Effector memory CD8-positive, alpha-beta T cell (primary cell): ENCODE measurements around the gene ZFP1.
A peak's percentile ranks its signal among the peaks of the same experiment; 100 is the strongest.
"Not testable (repeated sequence)": the region's sequence is repeated elsewhere in the genome, so short reads cannot be mapped to it uniquely, and the experiment has no call there.

Experiments
- ATAC-seq: fragments of 150-1000 bp; cut with Tn5 transposase; replicated peaks from 2 replicates; pipeline ENCODE4 v1.10.0; 2021; ENCODE audit warnings: mild to moderate bottlenecking, moderate library complexity
- DNase-seq, 3 experiments: peaks; one replicate each; pipeline ENCODE4 v3.0.0; 2021
- H3K27ac Mint-ChIP-seq, 2 donors: one replicate each; pipeline ENCODE4 v1.8.0; 2022; ENCODE audit warnings: mild to moderate bottlenecking in 2 of 2, mixed read lengths in 2 of 2, moderate library complexity in 2 of 2
- H3K27me3 Mint-ChIP-seq, 2 donors: one replicate each; pipeline ENCODE4 v1.8.0; 2022; ENCODE audit warnings: mixed read lengths in 2 of 2
- H3K36me3 Mint-ChIP-seq: one replicate; pipeline ENCODE4 v1.8.0; 2022; ENCODE audit warnings: mild to moderate bottlenecking, moderate library complexity, mixed read lengths; ENCODE audit not compliant: insufficient read depth
- H3K4me1 Mint-ChIP-seq, 2 donors: one replicate each; pipeline ENCODE4 v1.8.0; 2022; ENCODE audit warnings: low read depth in 2 of 2, mixed read lengths in 2 of 2
- H3K4me3 Mint-ChIP-seq, 2 donors: one replicate each; pipeline ENCODE4 v1.8.0; 2022; ENCODE audit warnings: mild to moderate bottlenecking in 2 of 2, mixed read lengths in 2 of 2, moderate library complexity in 2 of 2
- H3K9me3 Mint-ChIP-seq, 2 donors: one replicate each; pipeline ENCODE4 v1.8.0; 2022; ENCODE audit warnings: mixed read lengths in 2 of 2

Gene ZFP1

GRCh38 chr16:75205961-75206748 lies 57.8 kb downstream of the ZFP1 start:
- H3K9me3 Mint-ChIP-seq, ATAC-seq: not testable (repeated sequence)

GRCh38 chr16:75206749-75207451 lies 58.6 kb downstream of the ZFP1 start, which contains the start of gene CTRB2:
CTRB2 (minus strand) TSS chr16:75207161; CDS start chr16:75207141, 20 bp downstream.
- peaks cover 0 to 15% of the 10 kb centered on the region in 2 donors for H3K27me3 Mint-ChIP-seq
- no peaks in the 10 kb centered on the region for H3K9me3 Mint-ChIP-seq
- DNase-seq (no peak), ATAC-seq (no peak)
- no peaks in the 10 kb centered on the region for H3K4me1 Mint-ChIP-seq
- H3K36me3 Mint-ChIP-seq, result no peaks in the 10 kb centered on the region
- H3K4me3 Mint-ChIP-seq, result no peak within 1 kb of the TSS
- no peak within 1 kb of the TSS for H3K27ac Mint-ChIP-seq

More at GRCh38 chr16:75205961-75206748, 57.8 kb downstream of the ZFP1 start:
- not testable (repeated sequence) for H3K27ac Mint-ChIP-seq, H3K36me3 Mint-ChIP-seq, H3K4me1 Mint-ChIP-seq, H3K4me3 Mint-ChIP-seq, DNase-seq
- H3K27me3 Mint-ChIP-seq, result peaks cover 0 to 18% of the 10 kb centered on the region in 2 donors

- no peaks in the 10 kb centered on the region for H3K9me3 Mint-ChIP-seq
- no peak for ATAC-seq
- H3K27me3 Mint-ChIP-seq, result peaks cover 0 to 24% of the 10 kb centered on the region in 2 donors
These were observed 59.5 kb downstream of the ZFP1 start for GRCh38 chr16:75207831-75208230.

DNA sequence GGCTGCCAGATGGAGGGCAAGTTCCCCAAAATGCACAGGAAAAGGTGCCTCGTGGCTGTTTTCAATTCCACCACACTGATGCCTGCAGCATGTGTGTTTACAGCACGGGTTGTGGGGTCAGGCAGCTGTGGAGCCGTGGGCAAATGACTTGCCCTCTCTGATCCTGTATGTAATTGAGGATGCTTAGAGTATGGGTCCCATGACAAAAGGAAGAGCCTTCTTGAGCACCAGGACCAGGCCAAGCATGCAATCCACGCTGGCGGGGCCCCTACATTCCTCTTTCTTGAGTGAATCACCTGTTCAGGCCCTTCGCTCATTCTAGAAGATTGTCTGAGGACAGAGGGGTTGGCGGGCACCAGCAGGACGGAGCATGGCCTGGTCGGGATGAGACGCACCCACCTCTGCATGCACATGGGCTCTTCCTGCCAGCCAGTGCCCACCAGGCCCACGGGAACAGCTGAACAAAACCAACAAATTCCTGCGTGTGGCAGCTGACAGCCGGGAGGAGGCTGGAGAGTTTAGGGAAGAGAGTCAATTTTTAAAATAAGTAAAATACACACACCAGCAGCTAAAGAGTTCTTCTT lies 60.0 kb downstream of the ZFP1 start:
- ATAC-seq (no peak), DNase-seq (no peak)
- no peak overlapping the region for H3K4me3 Mint-ChIP-seq
- no peak overlapping the region for H3K27ac Mint-ChIP-seq
- peaks cover 0 to 24% of the 10 kb centered on the region in 2 donors for H3K27me3 Mint-ChIP-seq
- H3K4me1 Mint-ChIP-seq, result no peaks in the 10 kb centered on the region
- H3K9me3 Mint-ChIP-seq, result no peaks in the 10 kb centered on the region
- H3K36me3 Mint-ChIP-seq, result no peaks in the 10 kb centered on the region

More at GRCh38 chr16:75207831-75208230, 59.5 kb downstream of the ZFP1 start:
- Mint-ChIP-seq H3K4me1 (no peaks in the 10 kb centered on the region), H3K36me3 (no peaks in the 10 kb centered on the region), H3K27ac (no peak overlapping the region), H3K4me3 (no peak overlapping the region)
- no peak for DNase-seq

GRCh38 chr16:75208861-75209505 lies 60.7 kb downstream of the ZFP1 start:
- no peaks in the 10 kb centered on the region for H3K36me3 Mint-ChIP-seq
- no peaks in the 10 kb centered on the region for H3K9me3 Mint-ChIP-seq
- no peak overlapping the region for H3K27ac Mint-ChIP-seq
- H3K4me1 Mint-ChIP-seq, result no peaks in the 10 kb centered on the region
- peaks cover 0 to 24% of the 10 kb centered on the region in 2 donors for H3K27me3 Mint-ChIP-seq
- no peak for DNase-seq
- no peak for ATAC-seq
- no peak overlapping the region for H3K4me3 Mint-ChIP-seq

DNA sequence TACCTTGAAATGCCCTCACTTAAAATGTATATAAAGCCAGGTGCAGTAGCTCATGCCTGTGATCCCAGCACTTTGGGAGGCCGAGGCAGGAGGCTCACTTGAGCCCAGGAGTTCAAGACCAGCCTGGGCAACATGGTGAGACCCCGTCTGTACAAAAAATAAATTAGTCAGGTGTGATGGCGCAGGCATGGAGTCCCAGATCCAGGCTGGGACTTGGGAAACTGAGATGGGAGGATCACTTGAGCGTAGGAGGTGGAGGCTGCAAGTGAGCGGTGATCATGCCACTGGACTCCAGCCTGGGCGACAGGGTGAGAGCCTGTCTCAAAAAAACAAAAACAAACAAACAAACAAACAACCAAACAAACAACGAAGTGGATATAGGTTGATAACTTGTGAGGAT lies 61.2 kb downstream of the ZFP1 start:
- H3K27me3 Mint-ChIP-seq, result peaks cover 0 to 24% of the 10 kb centered on the region in 2 donors
- not testable (repeated sequence) for H3K4me3 Mint-ChIP-seq, H3K9me3 Mint-ChIP-seq, H3K36me3 Mint-ChIP-seq, H3K27ac Mint-ChIP-seq, DNase-seq, H3K4me1 Mint-ChIP-seq, ATAC-seq

DNA sequence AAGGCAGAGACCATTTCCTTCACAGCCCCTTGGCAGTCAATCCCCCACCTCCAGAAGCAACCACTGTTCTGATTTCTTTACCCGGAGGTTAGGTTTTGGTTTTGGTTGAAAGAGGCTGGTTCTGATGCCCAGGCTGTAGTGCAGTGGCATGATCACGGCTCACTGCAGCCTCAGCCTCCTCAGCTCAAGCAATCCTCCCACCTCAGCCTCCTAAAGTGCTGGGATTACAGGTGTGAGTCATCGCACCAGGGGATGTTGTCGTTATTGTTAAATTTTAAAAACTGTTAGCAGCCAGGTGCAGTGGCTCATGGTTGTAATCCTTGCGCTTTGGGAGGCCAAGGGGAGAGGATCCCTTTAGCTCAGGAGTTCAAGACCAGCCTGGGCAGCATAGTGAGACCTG lies 61.6 kb downstream of the ZFP1 start:
- no peaks in the 10 kb centered on the region for H3K36me3 Mint-ChIP-seq
- H3K27me3 Mint-ChIP-seq, result peaks cover 0 to 24% of the 10 kb centered on the region in 2 donors
- ATAC-seq, result no peak
- no peaks in the 10 kb centered on the region for H3K9me3 Mint-ChIP-seq
- no peak for DNase-seq
- H3K4me1 Mint-ChIP-seq, result no peaks in the 10 kb centered on the region
- no peak overlapping the region for H3K27ac Mint-ChIP-seq
- no peak overlapping the region for H3K4me3 Mint-ChIP-seq

DNA sequence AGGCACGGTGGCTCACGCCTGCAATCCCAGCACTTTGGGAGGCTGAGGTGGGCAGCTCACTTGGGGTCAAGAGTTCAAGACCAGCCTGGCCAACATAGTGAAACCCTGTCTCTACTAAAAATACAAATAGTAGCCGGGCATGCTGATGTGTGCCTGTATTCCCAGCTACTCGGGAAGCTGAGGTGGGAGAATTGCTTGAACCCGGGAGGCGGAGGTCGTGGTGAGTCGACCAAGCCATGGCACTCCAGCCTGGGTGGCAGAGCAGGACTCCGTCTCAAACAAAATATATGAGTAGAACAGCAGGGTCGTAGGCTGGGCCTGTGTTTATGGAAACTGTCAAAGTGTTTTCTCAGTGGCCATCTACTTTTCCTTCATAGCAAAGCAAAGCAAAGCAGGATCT lies 63.0 kb downstream of the ZFP1 start:
- not testable (repeated sequence) for H3K4me3 Mint-ChIP-seq, H3K36me3 Mint-ChIP-seq, H3K9me3 Mint-ChIP-seq, ATAC-seq, H3K27ac Mint-ChIP-seq, H3K4me1 Mint-ChIP-seq, DNase-seq
- peaks cover 0 to 24% of the 10 kb centered on the region in 2 donors for H3K27me3 Mint-ChIP-seq

- no peak for ATAC-seq
- no peak overlapping the region for H3K4me3 Mint-ChIP-seq
- peaks cover 3 to 16% of the 10 kb centered on the region in 2 donors for H3K4me1 Mint-ChIP-seq
- no peaks in the 10 kb centered on the region for H3K9me3 Mint-ChIP-seq
- H3K27ac Mint-ChIP-seq, result no peak overlapping the region
- DNase-seq, result no peak
- H3K27me3 Mint-ChIP-seq, result peaks cover 0 to 9% of the 10 kb centered on the region in 2 donors
- peaks cover 6% of the 10 kb centered on the region for H3K36me3 Mint-ChIP-seq
These were observed 67.8 kb downstream of the ZFP1 start for GRCh38 chr16:75216127-75216526.

DNA sequence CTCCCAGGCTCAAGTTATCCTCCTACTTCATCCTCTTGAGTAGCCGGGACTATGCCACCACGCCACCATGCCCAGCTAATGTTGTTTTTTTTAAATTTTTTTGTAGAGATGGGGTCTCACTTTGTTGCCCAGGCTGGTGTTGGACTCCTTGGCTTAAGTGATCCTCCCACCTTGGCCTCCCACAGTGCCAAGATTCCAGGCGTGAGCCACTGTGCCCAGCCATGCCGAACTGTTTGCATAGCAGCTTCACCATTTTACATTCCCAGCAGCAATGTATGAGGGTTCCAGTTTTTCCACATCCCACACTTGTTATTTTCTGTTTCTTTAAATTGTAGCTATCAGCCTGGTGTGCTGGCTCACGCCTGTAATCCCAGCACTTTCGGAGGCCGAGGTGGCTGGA lies 68.3 kb downstream of the ZFP1 start:
- no peak overlapping the region for H3K4me3 Mint-ChIP-seq
- H3K9me3 Mint-ChIP-seq, result no peaks in the 10 kb centered on the region

GRCh38 chr16:75217389-75217851 lies 69.1 kb downstream of the ZFP1 start:
- DNase-seq (no peak), ATAC-seq (no peak)
- H3K4me1 Mint-ChIP-seq, result peaks cover 3 to 16% of the 10 kb centered on the region in 2 donors
- no peak overlapping the region for H3K27ac Mint-ChIP-seq
- peaks cover 6% of the 10 kb centered on the region for H3K36me3 Mint-ChIP-seq
- no peak overlapping the region for H3K4me3 Mint-ChIP-seq
- no peaks in the 10 kb centered on the region for H3K9me3 Mint-ChIP-seq
- peaks cover 0 to 4% of the 10 kb centered on the region in 2 donors for H3K27me3 Mint-ChIP-seq

More for the DNA sequence above, 68.3 kb downstream of the ZFP1 start:
- Mint-ChIP-seq H3K27ac (no peak overlapping the region), H3K4me1 (peaks cover 3 to 16% of the 10 kb centered on the region in 2 donors), H3K27me3 (peaks cover 0 to 9% of the 10 kb centered on the region in 2 donors), H3K36me3 (peaks cover 6% of the 10 kb centered on the region)
- ATAC-seq, result no peak
- no peak for DNase-seq

GRCh38 chr16:75218256-75219076 lies 70.1 kb downstream of the ZFP1 start, which contains the start of gene CTRB1:
CTRB1 (plus strand) TSS chr16:75218988; CDS start chr16:75219008, 20 bp downstream.
- DNase-seq (no peak), ATAC-seq (no peak)
- no peaks in the 10 kb centered on the region for H3K9me3 Mint-ChIP-seq
- H3K27me3 Mint-ChIP-seq, result no peaks in the 10 kb centered on the region
- H3K4me1 Mint-ChIP-seq, result peaks cover 3 to 16% of the 10 kb centered on the region in 2 donors
- H3K4me3 Mint-ChIP-seq, result peak within 1 kb of the TSS; percentile 72 to 89
- H3K27ac Mint-ChIP-seq, result peak within 1 kb of the TSS; percentile 80 to 96
- peaks cover 6% of the 10 kb centered on the region for H3K36me3 Mint-ChIP-seq
